B cell (primary cell): Measurements from ENCODE around the gene AGRP. TPM values are rescaled to one million over a fixed set of nuclear protein-coding genes. Genes with fewer than 3 reads are reported as not detected.

Source experiments
- ATAC-seq: fragments of 200-7000 bp; cut with Tn5 transposase; one replicate; pipeline ENCODE4 v1.10.0; 2021; ENCODE audit warnings: low read depth, mild to moderate bottlenecking, moderate number of reproducible peaks, moderate library complexity
- CTCF ChIA-PET: fragments of 350-600 bp; sonication (Branson Sonifier 250); formaldehyde crosslinking; loops from one replicate; lab custom pipeline; 2021; ENCODE audit warnings: antibody characterized with exemption, inconsistent platforms; lab: Charles Lee
- POLR2A ChIA-PET: fragments of 350-600 bp; sonication (Branson Sonifier 250); formaldehyde crosslinking; loops from one replicate; lab custom pipeline; 2021; ENCODE audit warnings: antibody characterized with exemption; lab: Charles Lee
- DNase-seq: peaks from one replicate; pipeline ENCODE4 v3.0.0; 2013
- H2AFZ ChIP-seq: 2 replicates; pipeline ENCODE4 v1.6.1; 2012; ENCODE audit warnings: mild to moderate bottlenecking, low read depth, low read length; ENCODE audit not compliant: insufficient read depth, poor library complexity, severe bottlenecking
- H3K27ac ChIP-seq, 2 donors: 1 replicate in 1 of 2; 2 replicates in 1 of 2; pipeline ENCODE4 v1.5.1; 2012 to 2013; ENCODE audit warnings: low read length in 2 of 2, mild to moderate bottlenecking in 2 of 2, moderate library complexity in 1 of 2
- H3K27me3 ChIP-seq, 4 experiments: fragments of 200-600 bp in 1 of 4; sonication (generic) in 1 of 4; replicated peaks in 1 of 4; 1 replicate in 2 of 4; 2 replicates in 2 of 4; pipeline versions ENCODE4 v1.6.1 to v1.7.0; 2013 to 2016; ENCODE audit warnings: low read length in 3 of 4, mild to moderate bottlenecking in 2 of 4, mixed read lengths in 1 of 4, moderate library complexity in 1 of 4; ENCODE audit not compliant: insufficient read depth in 4 of 4, control insufficient read depth in 3 of 4; ENCODE audit errors: control extremely low read depth in 1 of 4
- H3K36me3 ChIP-seq, 2 experiments: replicated peaks in 1 of 2; 1 replicate in 1 of 2; 2 replicates in 1 of 2; pipeline versions ENCODE4 v1.6.1 to v1.7.1; 2013; ENCODE audit warnings: low read length in 1 of 2; ENCODE audit not compliant: insufficient read depth in 2 of 2, control insufficient read depth in 1 of 2; ENCODE audit errors: control extremely low read depth in 1 of 2, extremely low read depth in 1 of 2
- H3K4me1 ChIP-seq, 2 donors: fragments of 200-600 bp in 1 of 2; sonication (generic) in 1 of 2; 1 replicate in 1 of 2; 2 replicates in 1 of 2; pipeline versions ENCODE4 v1.5.1 to v1.6.1; 2013 to 2017; ENCODE audit warnings: low read length in 2 of 2; ENCODE audit not compliant: control insufficient read depth in 2 of 2, insufficient read depth in 2 of 2
- H3K4me2 ChIP-seq: replicated peaks from 2 replicates; pipeline ENCODE3; 2012; ENCODE audit warnings: mild to moderate bottlenecking, low read depth, low read length; ENCODE audit not compliant: poor library complexity, severe bottlenecking
- H3K4me3 ChIP-seq, 5 experiments: fragments of 200-600 bp in 1 of 5; sonication (generic) in 1 of 5; 1 replicate in 3 of 5; 2 replicates in 2 of 5; pipeline versions ENCODE4 v1.5.1 to v1.7.0; 2011 to 2016; ENCODE audit warnings: low read length in 4 of 5, mild to moderate bottlenecking in 4 of 5, low read depth in 2 of 5, control low read depth in 1 of 5, moderate library complexity in 1 of 5; ENCODE audit not compliant: insufficient read depth in 1 of 5; ENCODE audit errors: control extremely low read depth in 1 of 5, extremely low read depth in 1 of 5
- H3K79me2 ChIP-seq: fragments of 200-600 bp; sonication (generic); one replicate; pipeline ENCODE4 v1.6.0; 2016; ENCODE audit warnings: low read length; ENCODE audit not compliant: control insufficient read depth, insufficient read depth
- H3K9ac ChIP-seq: fragments of 200-600 bp; sonication (generic); 2 replicates; pipeline ENCODE4 v1.6.1; 2017; ENCODE audit warnings: mild to moderate bottlenecking, low read length, moderate library complexity
- H3K9me3 ChIP-seq, 3 donors: one replicate each; pipeline versions ENCODE4 v1.6.1 to v1.7.1; 2013; ENCODE audit warnings: low read length in 2 of 3; ENCODE audit not compliant: control insufficient read depth in 2 of 3, insufficient read depth in 1 of 3; ENCODE audit errors: control extremely low read depth in 1 of 3
- H4K20me1 ChIP-seq: 2 replicates; pipeline ENCODE4 v1.6.0; 2012; ENCODE audit warnings: mild to moderate bottlenecking, low read length; ENCODE audit not compliant: insufficient read depth, control insufficient read depth, poor library complexity, severe bottlenecking
- H3K27ac Mint-ChIP-seq: one replicate; pipeline ENCODE4 v1.8.0; 2021; ENCODE audit warnings: mixed read lengths
- H3K27me3 Mint-ChIP-seq: one replicate; pipeline ENCODE4 v1.8.0; 2021; ENCODE audit warnings: mixed read lengths
- H3K4me1 Mint-ChIP-seq: one replicate; pipeline ENCODE4 v1.8.0; 2021; ENCODE audit warnings: mixed read lengths
- H3K4me3 Mint-ChIP-seq: one replicate; pipeline ENCODE4 v1.8.0; 2021; ENCODE audit warnings: mixed read lengths
- H3K9me3 Mint-ChIP-seq: one replicate; pipeline ENCODE4 v1.8.0; 2022; ENCODE audit warnings: mixed read lengths; ENCODE audit not compliant: insufficient read depth
- EZH2 ChIP-seq: IDR thresholded peaks from 2 replicates; pipeline ENCODE4 v1.6.1; 2012; ENCODE audit warnings: borderline replicate concordance, low read depth, mild to moderate bottlenecking, moderate library complexity, low read length; ENCODE audit not compliant: insufficient read depth, poor library complexity, severe bottlenecking
- WGBS: methylation state at CpG from one replicate; pipeline ENCODE4 v1.1.5; 2013; ENCODE audit warnings: missing lambda C conversion rate; ENCODE audit not compliant: insufficient coverage; 5-methylcytosine and 5-hydroxymethylcytosine counted together
- intact Hi-C: fragments of 100-400 bp; cut with micrococcal nuclease; formaldehyde crosslinking; loops from one replicate; pipeline ENCODE4 v1.10.0; 2022
- polyA plus RNA-seq: library from polyadenylated mRNA; depleted of rRNA; stranded (reverse); fragments of >200 nt; gene quantifications from 2 replicates; pipeline ENCODE4 v1.2.3, GENCODE V29; 2012
- total RNA-seq, 2 donors: library from RNA; stranded (reverse); fragments of 120-200 nt in 1 of 2; gene quantifications; 1 replicate in 1 of 2; 2 replicates in 1 of 2; pipeline versions ENCODE4 v1.2.3 to v1.2.4, GENCODE V29; 2013 to 2022
- TF ChIP-seq, protein P1 (sequence below): fragments of 200-600 bp; IDR thresholded peaks from one replicate; pipeline ENCODE4 v1.8.0; 2022; ENCODE audit warnings: antibody characterized with exemption, mild to moderate bottlenecking

AGRP gene
- total and polyA plus RNA-seq, 2 donors (not counting 1 experiment from before 2014, with no cell fraction given), result not detected

DNA sequence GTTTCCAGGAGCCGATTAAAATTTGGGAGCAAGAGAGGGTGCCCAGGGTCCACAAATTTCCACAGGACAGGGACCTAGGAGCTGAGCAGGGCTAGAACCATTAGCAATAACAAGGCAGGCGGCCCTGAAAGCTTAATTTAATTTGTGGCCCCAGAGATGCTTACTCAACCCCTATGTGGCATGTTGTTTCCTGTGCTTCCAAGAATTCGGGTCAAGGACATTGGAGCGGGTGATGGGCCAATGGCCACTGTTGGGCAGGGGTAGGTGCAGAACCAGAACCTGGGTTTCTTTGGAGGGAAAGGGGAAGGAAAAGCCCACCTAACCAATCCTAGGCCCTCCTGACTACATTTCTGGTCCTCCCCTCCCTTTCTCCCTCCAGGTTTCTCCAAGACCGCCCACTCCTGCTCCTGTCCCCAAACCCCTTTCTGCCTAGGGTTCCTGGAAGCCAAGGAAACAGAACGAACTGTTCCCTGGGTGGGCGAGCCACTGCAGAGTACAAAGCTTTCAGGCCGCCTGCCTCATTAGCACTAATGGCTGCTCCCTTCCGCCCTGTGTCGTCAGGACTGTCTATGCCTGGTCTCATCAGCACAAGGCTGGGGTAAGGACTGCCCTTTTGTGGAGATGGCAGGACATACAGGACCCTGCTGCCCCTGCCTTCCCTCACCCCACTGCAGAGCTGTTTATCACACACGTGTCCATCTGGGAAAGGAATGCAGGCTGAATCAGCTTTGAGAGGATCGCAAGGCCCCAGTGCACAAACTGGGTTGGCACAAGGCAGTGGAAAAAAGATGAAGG, 581 bp upstream of the AGRP start:
- ChIA-PET CTCF (interaction anchor here (1.2 to 23.6 kb wide), 4 partner anchors 10 to 161 kb away, joined by 3 to 817 read pairs (median 66); partner anchors contain the start of gene CARMIL2), POLR2A (interaction anchor here (0.7 kb wide), 1 partner anchor 30 kb away, joined by 3 read pairs; no protein-coding TSS in a partner anchor)
- peaks cover 0 to 3% (median 0%) of the 10 kb centered on the region in 3 donors for H3K9me3 ChIP-seq
- H3K36me3 ChIP-seq, result peaks cover 0 to 22% of the 10 kb centered on the region in 2 experiments
- peak overlapping the region in 1 of 2 donors; percentile 56 for H3K27ac ChIP-seq
- H3K4me3 Mint-ChIP-seq, result peak overlapping the region; percentile 44
- peaks cover 18% of the 10 kb centered on the region for H4K20me1 ChIP-seq
- H3K4me3 ChIP-seq, result no peak overlapping the region
- H3K9ac ChIP-seq, result no peak overlapping the region
- TF ChIP-seq EZH2, result no peak
- TF ChIP-seq, protein P1, sequence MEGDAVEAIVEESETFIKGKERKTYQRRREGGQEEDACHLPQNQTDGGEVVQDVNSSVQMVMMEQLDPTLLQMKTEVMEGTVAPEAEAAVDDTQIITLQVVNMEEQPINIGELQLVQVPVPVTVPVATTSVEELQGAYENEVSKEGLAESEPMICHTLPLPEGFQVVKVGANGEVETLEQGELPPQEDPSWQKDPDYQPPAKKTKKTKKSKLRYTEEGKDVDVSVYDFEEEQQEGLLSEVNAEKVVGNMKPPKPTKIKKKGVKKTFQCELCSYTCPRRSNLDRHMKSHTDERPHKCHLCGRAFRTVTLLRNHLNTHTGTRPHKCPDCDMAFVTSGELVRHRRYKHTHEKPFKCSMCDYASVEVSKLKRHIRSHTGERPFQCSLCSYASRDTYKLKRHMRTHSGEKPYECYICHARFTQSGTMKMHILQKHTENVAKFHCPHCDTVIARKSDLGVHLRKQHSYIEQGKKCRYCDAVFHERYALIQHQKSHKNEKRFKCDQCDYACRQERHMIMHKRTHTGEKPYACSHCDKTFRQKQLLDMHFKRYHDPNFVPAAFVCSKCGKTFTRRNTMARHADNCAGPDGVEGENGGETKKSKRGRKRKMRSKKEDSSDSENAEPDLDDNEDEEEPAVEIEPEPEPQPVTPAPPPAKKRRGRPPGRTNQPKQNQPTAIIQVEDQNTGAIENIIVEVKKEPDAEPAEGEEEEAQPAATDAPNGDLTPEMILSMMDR, result no peak
- DNase-seq (no peak), ATAC-seq (no peak)
- peak overlapping the region; percentile 70 for H3K27ac Mint-ChIP-seq
- H3K4me2 ChIP-seq, result peak overlapping the region; percentile 95
- no peaks in the 10 kb centered on the region for H3K27me3 Mint-ChIP-seq
- peaks cover 64% of the 10 kb centered on the region for H3K4me1 Mint-ChIP-seq
- WGBS, result 91% methylated on average over 8 of the region's 12 CpGs
- H3K9me3 Mint-ChIP-seq, result no peaks in the 10 kb centered on the region
- intact Hi-C loops, result loop anchor here (10.0 kb wide), 1 partner anchor 321 kb away; the partner anchor contains the start of genes RANBP10 and TSNAXIP1
- peaks cover 54 to 67% of the 10 kb centered on the region in 2 donors for H3K4me1 ChIP-seq
- H3K27me3 ChIP-seq, result no peaks in the 10 kb centered on the region
- H3K79me2 ChIP-seq, result peaks cover 70% of the 10 kb centered on the region
- no peak overlapping the region for H2AFZ ChIP-seq
